ENCODE data around the gene ZP4. TPM values are rescaled to one million over a fixed set of nuclear protein-coding genes. Genes with fewer than 3 reads are reported as not detected.

The ZP4 gene
- total RNA-seq, 1 experiment from 2014 or later = not detected

- in situ Hi-C loops (cut with HindIII; ENCODE audit: low pct_unique_long_range_greater_than_20kb, low sequenced_read_pairs) = no loop called here
- no peak for DNase-seq (ENCODE audit: low read depth, low spot score)
These were observed 49.2 kb downstream of the ZP4 start for GRCh38 chr1:237841485-237841884.

DNA sequence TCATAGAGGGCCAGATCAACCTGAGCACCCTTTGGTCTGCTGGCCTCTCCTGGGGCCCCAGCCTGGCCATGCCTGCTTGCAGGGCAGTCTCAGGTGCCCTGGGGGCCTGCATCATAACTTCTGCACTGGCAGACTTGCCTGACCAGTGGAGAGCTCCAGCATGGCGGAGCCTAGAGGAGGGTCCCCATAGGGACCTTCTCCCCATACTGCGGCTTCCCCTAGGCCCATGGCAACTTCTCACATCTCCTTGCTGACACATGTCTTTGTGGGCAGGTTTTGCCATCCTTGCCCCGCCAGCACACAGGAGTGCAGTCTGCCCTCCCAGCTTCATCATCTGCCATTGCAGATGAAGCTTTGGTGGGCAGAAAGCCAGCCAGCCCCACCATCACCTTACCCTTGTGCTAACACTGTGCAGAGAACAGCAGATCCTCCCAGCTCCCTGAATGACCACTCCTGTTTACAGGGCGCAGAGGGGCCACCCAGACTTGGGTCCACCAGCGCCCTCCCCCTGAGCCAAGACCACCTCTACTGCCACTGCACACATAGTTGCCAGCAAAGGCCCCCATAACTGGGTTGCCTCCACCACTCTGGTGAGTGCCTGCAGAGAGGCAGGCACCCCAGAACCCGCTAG lies 51.7 kb downstream of the ZP4 start:
- in situ Hi-C loops (cut with HindIII; ENCODE audit: low pct_unique_long_range_greater_than_20kb, low sequenced_read_pairs) = no loop called here
- DNase-seq (ENCODE audit: low read depth, low spot score) = no peak

GRCh38 chr1:237838320-237838719 lies 52.4 kb downstream of the ZP4 start:
- in situ Hi-C loops (cut with HindIII; ENCODE audit: low pct_unique_long_range_greater_than_20kb, low sequenced_read_pairs) = no loop called here
- no peak for DNase-seq (ENCODE audit: low read depth, low spot score)

- in situ Hi-C loops (cut with HindIII; ENCODE audit: low pct_unique_long_range_greater_than_20kb, low sequenced_read_pairs) = no loop called here
- DNase-seq (ENCODE audit: low read depth, low spot score) = no peak
These were observed 56.3 kb downstream of the ZP4 start for GRCh38 chr1:237834461-237834860.

- in situ Hi-C loops (cut with HindIII; ENCODE audit: low pct_unique_long_range_greater_than_20kb, low sequenced_read_pairs) = no loop called here
- no peak for DNase-seq (ENCODE audit: low read depth, low spot score)
These were observed 56.7 kb downstream of the ZP4 start for GRCh38 chr1:237834048-237834447.

DNA sequence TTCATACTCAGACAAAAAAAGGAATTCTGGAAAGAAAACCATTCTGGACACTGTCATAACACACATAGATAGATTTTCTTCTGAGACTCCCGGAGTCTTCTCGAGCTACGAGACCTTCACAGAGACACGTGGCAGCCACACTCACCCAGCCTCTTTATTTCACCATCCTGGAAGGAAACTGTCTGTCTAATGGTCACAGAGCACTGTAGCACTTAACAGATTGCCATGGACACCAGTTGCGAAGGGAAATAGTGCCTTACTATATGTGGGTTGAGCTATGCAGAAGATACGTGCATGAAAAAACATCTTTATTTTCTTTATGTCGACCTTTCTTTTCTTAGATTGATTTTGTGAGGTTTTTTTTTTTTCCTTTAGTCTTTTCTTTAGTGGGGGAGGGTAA lies 57.9 kb downstream of the ZP4 start:
- no peak for DNase-seq (ENCODE audit: low read depth, low spot score)
- in situ Hi-C loops (cut with HindIII; ENCODE audit: low pct_unique_long_range_greater_than_20kb, low sequenced_read_pairs) = no loop called here
